ENCODE measurements around the gene SLC25A6. TPM values are rescaled to one million over a fixed set of nuclear protein-coding genes. Genes with fewer than 3 reads are reported as not detected.
A peak's percentile ranks its signal among the peaks of the same experiment; 100 is the strongest.

Gene SLC25A6
- total RNA-seq, 1 experiment from 2014 or later, result 553 TPM

DNA sequence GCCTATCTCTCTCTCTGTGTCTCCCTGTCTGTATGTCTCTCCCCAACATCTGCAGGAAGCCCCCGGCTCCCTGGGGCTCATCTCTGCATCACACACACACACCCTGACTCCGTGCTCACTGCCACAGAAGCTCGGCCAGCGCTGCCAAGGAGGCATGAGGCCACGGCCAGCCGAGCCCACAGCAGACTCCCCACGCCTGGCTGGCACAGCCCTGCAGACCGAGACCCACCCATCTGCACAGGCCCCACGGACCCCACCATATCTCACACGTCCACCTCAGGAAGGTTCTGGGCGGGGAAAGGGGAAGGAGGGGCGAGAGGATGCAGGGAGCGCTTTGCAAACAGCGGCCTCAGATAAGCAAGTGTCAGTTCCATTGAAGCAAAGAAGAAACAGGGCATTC, 28.5 kb upstream of the SLC25A6 start:
- DNase-seq, result no peak
- Mint-ChIP-seq H3K4me3 (no peak overlapping the region), H3K27ac (peak overlapping the region in 2 of 3 experiments; percentile 52 to 68; a peak in 3 of 7 replicates), H3K36me3 (ENCODE audit: insufficient read depth in 1 of 3, low read depth in 3 of 3) (peaks cover 55 to 56% (median 55%) of the 10 kb centered on the region in 3 experiments), H3K4me1 (peaks cover 9 to 12% of the 10 kb centered on the region in 2 experiments), H3K9me3 (peaks cover 33 to 37% of the 10 kb centered on the region in 2 experiments), H3K27me3 (ENCODE audit: low read depth) (peaks cover 5% of the 10 kb centered on the region)
- H2BK12ac ChIP-seq (ENCODE audit: insufficient read length, low read depth, low read length), result no peak overlapping the region
- H3K14ac ChIP-seq (ENCODE audit: insufficient read depth, low read length), result no peak overlapping the region
- H4K91ac ChIP-seq (ENCODE audit: insufficient read length, low read depth, low read length), result no peak overlapping the region
- H3K9ac ChIP-seq (ENCODE audit: extremely low read depth, insufficient read length, low read length), result no peak overlapping the region
- H3K9me3 ChIP-seq (ENCODE audit: control insufficient read depth, low read depth, low read length), result peaks cover 26% of the 10 kb centered on the region
- H2BK15ac ChIP-seq (ENCODE audit: low read depth, low read length), result no peak overlapping the region
- no peak overlapping the region for H3K27ac ChIP-seq (ENCODE audit: insufficient read length, low read depth, low read length)
- TF ChIP-seq CTCF (conservative IDR thresholded peaks at IDR 0.05), result no peak
- H2AFZ ChIP-seq (ENCODE audit: low read length), result no peak overlapping the region
- H3K79me2 ChIP-seq (ENCODE audit: insufficient read depth, low read length), result no peaks in the 10 kb centered on the region
- no peak overlapping the region for H3T11ph ChIP-seq (ENCODE audit: low read length)
- no peak overlapping the region for H3K4me2 ChIP-seq (ENCODE audit: insufficient read depth, insufficient read length, low read length)
- H2BK5ac ChIP-seq (ENCODE audit: insufficient read length, low read length), result no peak overlapping the region
- H2BK120ac ChIP-seq (ENCODE audit: low read depth, low read length, poor library complexity, severe bottlenecking), result no peak overlapping the region
- H3K4me1 ChIP-seq (ENCODE audit: insufficient read depth, low read length), result no peaks in the 10 kb centered on the region
- no peaks in the 10 kb centered on the region for H3K23me2 ChIP-seq (ENCODE audit: insufficient read length, low read depth, low read length, poor library complexity, severe bottlenecking)
- H2BK20ac ChIP-seq (ENCODE audit: low read depth, low read length, poor library complexity, severe bottlenecking), result no peak overlapping the region
- H4K20me1 ChIP-seq (ENCODE audit: control insufficient read depth, insufficient read depth, insufficient read length), result no peaks in the 10 kb centered on the region
- H4K8ac ChIP-seq (replicated peaks; ENCODE audit: insufficient read length, low read depth, low read length), result no peak overlapping the region
- no peak overlapping the region for H3K4ac ChIP-seq (ENCODE audit: low read depth, low read length)
- H3K79me1 ChIP-seq (ENCODE audit: insufficient read depth, low read depth, low read length, poor library complexity, severe bottlenecking), result no peaks in the 10 kb centered on the region
- no peak overlapping the region for H4K5ac ChIP-seq (ENCODE audit: insufficient read length, low read depth, low read length)
- no peaks in the 10 kb centered on the region for H3K27me3 ChIP-seq (ENCODE audit: insufficient read depth, low read length)
- WGBS (ENCODE audit: extremely low coverage, insufficient read length, low lambda C conversion rate), result no CpG with 5 or more reads among the region's 14 CpGs
- H3K23ac ChIP-seq (ENCODE audit: insufficient read length, low read depth, low read length), result no peak overlapping the region
- no peak overlapping the region for H3K18ac ChIP-seq (ENCODE audit: insufficient read length, low read depth, low read length)
- no peak overlapping the region for H3K56ac ChIP-seq (ENCODE audit: insufficient read length, low read depth, low read length)
- H2AK5ac ChIP-seq (ENCODE audit: insufficient read length, low read length), result no peak overlapping the region

All from H9 (cell line).